H9 (cell line): ENCODE measurements around the gene CPAMD8. TPM values are rescaled to one million over a fixed set of nuclear protein-coding genes. Genes with fewer than 3 reads are reported as not detected.

Source experiments
- DNase-seq: peaks from one replicate; pipeline ENCODE4 v3.0.0-alpha.2; 2017
- H2AFZ ChIP-seq: one replicate; pipeline ENCODE4 v1.6.1; 2013; ENCODE audit warnings: mild to moderate bottlenecking, low read length, control low read depth, moderate library complexity
- H2AK5ac ChIP-seq: 2 replicates; pipeline ENCODE4 v1.6.1; 2013; ENCODE audit warnings: low read length, control low read depth, mixed read lengths; ENCODE audit not compliant: insufficient read length
- H2BK120ac ChIP-seq: one replicate; pipeline ENCODE4 v1.6.1; 2013; ENCODE audit warnings: low read depth, mild to moderate bottlenecking, low read length, control low read depth, inconsistent platforms; ENCODE audit not compliant: poor library complexity, severe bottlenecking
- H2BK12ac ChIP-seq: 2 replicates; pipeline ENCODE4 v1.6.1; 2013; ENCODE audit warnings: low read length, control low read depth, mixed read lengths, low read depth; ENCODE audit not compliant: insufficient read length
- H2BK15ac ChIP-seq: 2 replicates; pipeline ENCODE4 v1.6.1; 2013; ENCODE audit warnings: low read depth, low read length, control low read depth
- H2BK20ac ChIP-seq: one replicate; pipeline ENCODE4 v1.6.1; 2013; ENCODE audit warnings: low read depth, mild to moderate bottlenecking, low read length, control low read depth, inconsistent platforms; ENCODE audit not compliant: poor library complexity, severe bottlenecking
- H2BK5ac ChIP-seq: 2 replicates; pipeline ENCODE4 v1.6.1; 2013; ENCODE audit warnings: low read length, control low read depth, mixed read lengths; ENCODE audit not compliant: insufficient read length
- H3K14ac ChIP-seq: 2 replicates; pipeline ENCODE4 v1.6.1; 2013; ENCODE audit warnings: low read length, control low read depth; ENCODE audit not compliant: insufficient read depth
- H3K18ac ChIP-seq: 2 replicates; pipeline ENCODE4 v1.6.1; 2013; ENCODE audit warnings: low read depth, mild to moderate bottlenecking, mixed read lengths, low read length, control low read depth; ENCODE audit not compliant: insufficient read length
- H3K23ac ChIP-seq: 2 replicates; pipeline ENCODE4 v1.6.1; 2013; ENCODE audit warnings: low read length, control low read depth, mixed read lengths, low read depth; ENCODE audit not compliant: insufficient read length
- H3K23me2 ChIP-seq: 2 replicates; pipeline ENCODE4 v1.6.1; 2013; ENCODE audit warnings: low read depth, mild to moderate bottlenecking, mixed read lengths, low read length, control low read depth; ENCODE audit not compliant: insufficient read length, poor library complexity, severe bottlenecking
- H3K27ac ChIP-seq: 2 replicates; pipeline ENCODE4 v1.5.1; 2013; ENCODE audit warnings: low read length, control low read depth, mixed read lengths, low read depth; ENCODE audit not compliant: insufficient read length
- H3K27me3 ChIP-seq: 2 replicates; pipeline ENCODE4 v1.6.1; 2013; ENCODE audit warnings: low read length, control low read depth, inconsistent platforms; ENCODE audit not compliant: insufficient read depth
- H3K4ac ChIP-seq: 2 replicates; pipeline ENCODE4 v1.6.1; 2013; ENCODE audit warnings: low read depth, mild to moderate bottlenecking, control low read depth, inconsistent platforms, low read length, moderate library complexity
- H3K4me1 ChIP-seq: 2 replicates; pipeline ENCODE4 v1.6.1; 2013; ENCODE audit warnings: low read length, control low read depth, inconsistent platforms; ENCODE audit not compliant: insufficient read depth
- H3K4me2 ChIP-seq: 2 replicates; pipeline ENCODE4 v1.6.1; 2013; ENCODE audit warnings: low read length, control low read depth, mixed read lengths; ENCODE audit not compliant: insufficient read length, insufficient read depth
- H3K56ac ChIP-seq: 2 replicates; pipeline ENCODE4 v1.6.1; 2013; ENCODE audit warnings: low read depth, mild to moderate bottlenecking, mixed read lengths, low read length, control low read depth; ENCODE audit not compliant: insufficient read length
- H3K79me1 ChIP-seq: 2 replicates; pipeline ENCODE4 v1.6.1; 2013; ENCODE audit warnings: low read depth, mild to moderate bottlenecking, moderate library complexity, low read length, control low read depth, inconsistent platforms; ENCODE audit not compliant: insufficient read depth, poor library complexity, severe bottlenecking
- H3K79me2 ChIP-seq: 2 replicates; pipeline ENCODE4 v1.6.1; 2013; ENCODE audit warnings: low read length, control low read depth, inconsistent platforms; ENCODE audit not compliant: insufficient read depth
- H3K9ac ChIP-seq: 2 replicates; pipeline ENCODE4 v1.6.1; 2013; ENCODE audit warnings: low read length, control low read depth, mixed read lengths; ENCODE audit not compliant: insufficient read length; ENCODE audit errors: extremely low read depth
- H3K9me3 ChIP-seq: one replicate; pipeline ENCODE4 v1.6.1; 2013; ENCODE audit warnings: low read depth, low read length, inconsistent platforms; ENCODE audit not compliant: control insufficient read depth
- H3T11ph ChIP-seq: one replicate; pipeline ENCODE4 v1.6.1; 2013; ENCODE audit warnings: mild to moderate bottlenecking, low read length, control low read depth, inconsistent platforms
- H4K20me1 ChIP-seq: one replicate; pipeline ENCODE4 v1.6.1; 2013; ENCODE audit not compliant: control insufficient read depth, insufficient read length, insufficient read depth
- H4K5ac ChIP-seq: 2 replicates; pipeline ENCODE4 v1.6.1; 2013; ENCODE audit warnings: low read depth, mild to moderate bottlenecking, mixed read lengths, low read length, control low read depth; ENCODE audit not compliant: insufficient read length
- H4K8ac ChIP-seq: replicated peaks from 2 replicates; pipeline ENCODE4 v1.6.1; 2013; ENCODE audit warnings: low read length, control low read depth, mixed read lengths, low read depth; ENCODE audit not compliant: insufficient read length
- H4K91ac ChIP-seq: 2 replicates; pipeline ENCODE4 v1.6.1; 2013; ENCODE audit warnings: low read depth, mild to moderate bottlenecking, moderate library complexity, mixed read lengths, low read length, control low read depth; ENCODE audit not compliant: insufficient read length
- H3K27ac Mint-ChIP-seq, 3 experiments: 2 replicates in 2 of 3; 3 replicates in 1 of 3; pipeline ENCODE4 v1.8.0; 2020 to 2021; ENCODE audit warnings: mixed read lengths in 3 of 3, mild to moderate bottlenecking in 1 of 3, moderate library complexity in 1 of 3
- H3K27me3 Mint-ChIP-seq: 2 replicates; pipeline ENCODE4 v1.8.0; 2021; ENCODE audit warnings: low read depth, mild to moderate bottlenecking, moderate library complexity, mixed read lengths
- H3K36me3 Mint-ChIP-seq, 3 experiments: 2 replicates in 2 of 3; 3 replicates in 1 of 3; pipeline ENCODE4 v1.8.0; 2020 to 2021; ENCODE audit warnings: low read depth in 3 of 3, mixed read lengths in 3 of 3; ENCODE audit not compliant: insufficient read depth in 1 of 3
- H3K4me1 Mint-ChIP-seq, 2 experiments: 2 replicates each; pipeline ENCODE4 v1.8.0; 2020; ENCODE audit warnings: mixed read lengths in 2 of 2
- H3K4me3 Mint-ChIP-seq, 2 experiments: 2 replicates in 1 of 2; 3 replicates in 1 of 2; pipeline ENCODE4 v1.8.0; 2020 to 2021; ENCODE audit warnings: mild to moderate bottlenecking in 2 of 2, mixed read lengths in 2 of 2, moderate library complexity in 1 of 2
- H3K9me3 Mint-ChIP-seq, 2 experiments: 2 replicates in 1 of 2; 3 replicates in 1 of 2; pipeline ENCODE4 v1.8.0; 2020; ENCODE audit warnings: mild to moderate bottlenecking in 2 of 2, mixed read lengths in 2 of 2, moderate library complexity in 1 of 2
- CTCF ChIP-seq: fragments of 200-600 bp; sonication (generic); conservative IDR thresholded peaks from 3 replicates; pipeline ENCODE4 v1.8.0; 2021; ENCODE audit warnings: antibody characterized with exemption, mild to moderate bottlenecking
- WGBS: extraction: QIAGEN DNeasy Blood & Tissue Kit; methylation state at CpG from one replicate; pipeline ENCODE4 v1.1.7; 2013; ENCODE audit warnings: missing lambda C conversion rate, low lambda C conversion rate, mixed read lengths; ENCODE audit not compliant: insufficient read length; ENCODE audit errors: extremely low coverage; 5-methylcytosine and 5-hydroxymethylcytosine counted together
- total RNA-seq: library from RNA; stranded (reverse); gene quantifications from 2 replicates; pipeline ENCODE4 v1.2.1, GENCODE V29; 2021

Gene CPAMD8
- total RNA-seq, 1 experiment from 2014 or later: 12.0 TPM

GRCh38 chr19:17041976-17042375 is 15.4 kb upstream of the CPAMD8 start:
- H2BK15ac ChIP-seq: no peak overlapping the region
- H3K79me1 ChIP-seq: no peaks in the 10 kb centered on the region
- no peak overlapping the region for H3K14ac ChIP-seq
- H2BK5ac ChIP-seq: no peak overlapping the region
- H3T11ph ChIP-seq: no peak overlapping the region
- H4K8ac ChIP-seq: no peak overlapping the region
- no CpG with 5 or more reads among the region's 11 CpGs for WGBS
- H3K27me3 ChIP-seq: no peaks in the 10 kb centered on the region
- no peaks in the 10 kb centered on the region for H4K20me1 ChIP-seq
- H3K9ac ChIP-seq: no peak overlapping the region
- no peak overlapping the region for H4K91ac ChIP-seq
- no peak overlapping the region for H3K56ac ChIP-seq
- no peak overlapping the region for H3K4me2 ChIP-seq
- no peaks in the 10 kb centered on the region for H3K23me2 ChIP-seq
- H3K18ac ChIP-seq: no peak overlapping the region
- no peak overlapping the region for H2AK5ac ChIP-seq
- Mint-ChIP-seq H3K4me3 (no peak overlapping the region), H3K27ac (peak overlapping the region; percentile 64 to 96 (median 73); a peak in 5 of 7 replicates), H3K9me3 (no peaks in the 10 kb centered on the region), H3K27me3 (peaks cover 3% of the 10 kb centered on the region), H3K4me1 (peaks cover 2 to 18% of the 10 kb centered on the region in 2 experiments; a peak in 2 of 4 replicates), H3K36me3 (no peaks in the 10 kb centered on the region)
- H4K5ac ChIP-seq: no peak overlapping the region
- H3K4ac ChIP-seq: no peak overlapping the region
- no peak overlapping the region for H2BK120ac ChIP-seq
- H3K27ac ChIP-seq: no peak overlapping the region
- H3K4me1 ChIP-seq: no peaks in the 10 kb centered on the region
- H2BK12ac ChIP-seq: no peak overlapping the region
- no peaks in the 10 kb centered on the region for H3K79me2 ChIP-seq
- H2BK20ac ChIP-seq: no peak overlapping the region
- no peaks in the 10 kb centered on the region for H3K9me3 ChIP-seq
- no peak for DNase-seq
- TF ChIP-seq CTCF: no peak
- H3K23ac ChIP-seq: no peak overlapping the region
- H2AFZ ChIP-seq: no peak overlapping the region
